SK-N-DZ (cell line): ENCODE results near the gene UQCR11.

ENCODE experiments used
- DNase-seq: peaks from one replicate; pipeline ENCODE4 v3.0.0-alpha.2; 2015; ENCODE audit warnings: low spot score

The UQCR11 gene

GRCh38 chr19:1636325-1637236 lies 31.3 kb upstream of the UQCR11 start:
- DNase-seq: no peak

GRCh38 chr19:1634938-1635243 lies 29.6 kb upstream of the UQCR11 start:
- DNase-seq: no peak

- no peak for DNase-seq
Measured at GRCh38 chr19:1634242-1634937, 29.1 kb upstream of the UQCR11 start.

- no peak for DNase-seq
Measured at GRCh38 chr19:1633269-1633826, 28.1 kb upstream of the UQCR11 start.

- no peak for DNase-seq
Measured at GRCh38 chr19:1632462-1633268, 27.4 kb upstream of the UQCR11 start.

- DNase-seq: no peak
Measured at GRCh38 chr19:1631557-1632100, 26.4 kb upstream of the UQCR11 start.

GRCh38 chr19:1630811-1631210 lies 25.5 kb upstream of the UQCR11 start:
- DNase-seq: no peak

- no peak for DNase-seq
Measured at GRCh38 chr19:1630012-1630411, 24.8 kb upstream of the UQCR11 start.

- no peak for DNase-seq
Measured at GRCh38 chr19:1629256-1629808, 24.1 kb upstream of the UQCR11 start.

GRCh38 chr19:1627194-1627593 lies 21.9 kb upstream of the UQCR11 start:
- no peak for DNase-seq

GRCh38 chr19:1626417-1627010 lies 21.3 kb upstream of the UQCR11 start:
- DNase-seq: no peak

GRCh38 chr19:1624458-1624857 lies 19.2 kb upstream of the UQCR11 start:
- peak; percentile 61 for DNase-seq

- no peak for DNase-seq
Measured at GRCh38 chr19:1622541-1622940, 17.3 kb upstream of the UQCR11 start.

- no peak for DNase-seq
Measured at GRCh38 chr19:1622007-1622406, 16.7 kb upstream of the UQCR11 start.

GRCh38 chr19:1621574-1621973 lies 16.3 kb upstream of the UQCR11 start:
- no peak for DNase-seq

GRCh38 chr19:1621021-1621420 lies 15.8 kb upstream of the UQCR11 start:
- DNase-seq: no peak

GRCh38 chr19:1620502-1620901 lies 15.2 kb upstream of the UQCR11 start:
- DNase-seq: no peak

GRCh38 chr19:1619703-1620102 lies 14.4 kb upstream of the UQCR11 start:
- DNase-seq: no peak

GRCh38 chr19:1619094-1619439 lies 13.8 kb upstream of the UQCR11 start:
- DNase-seq: no peak

GRCh38 chr19:1618157-1619093 lies 13.2 kb upstream of the UQCR11 start:
- no peak for DNase-seq
